ENCODE results near the gene TSPAN18. TPM values are rescaled to one million over a fixed set of nuclear protein-coding genes. Genes with fewer than 3 reads are reported as not detected.
A peak's percentile ranks its signal among the peaks of the same experiment; 100 is the strongest.

Gene TSPAN18
- total and polyA plus RNA-seq, 2 of the 8 experiments (the other 6 are each of a cell fraction or from before 2014, with no cell fraction given) = 5.2 to 10.2 TPM

GRCh38 chr11:44955015-44955738 lies 228.4 kb downstream of the TSPAN18 start:
- Histone ChIP-seq H4K8ac (ENCODE audit: extremely low read depth, insufficient read depth, low read length) (no peak overlapping the region), H4K20me1 (replicated peaks in 1 of 2; ENCODE audit: control insufficient read depth in 1 of 2, insufficient read depth in 2 of 2, low read length in 2 of 2) (no peaks in the 10 kb centered on the region), H3K56ac (replicated peaks; ENCODE audit: insufficient read length, low read depth, low read length) (no peak overlapping the region), H3K79me2 (ENCODE audit: control insufficient read depth in 1 of 2, insufficient read depth in 2 of 2, low read length in 2 of 2) (no peaks in the 10 kb centered on the region), H3K23me2 (ENCODE audit: low read depth, low read length) (peaks cover 1% of the 10 kb centered on the region; the same call in 1 of the 2 replicates), H2AFZ (ENCODE audit: low read length) (no peak overlapping the region), H2AK5ac (ENCODE audit: low read depth, low read length) (0 out of 2 replicates have a peak overlapping the region, but pooled peaks have one; percentile 2), H4K5ac (ENCODE audit: insufficient read length, low read depth, low read length) (no peak overlapping the region), H3K27ac (ENCODE audit: low read depth, low read length) (no peak overlapping the region), H3K9ac (replicated peaks in 1 of 4; ENCODE audit: extremely low read depth in 1 of 4, low read depth in 3 of 4, low read length in 3 of 4) (no peak overlapping the region), H2BK120ac (replicated peaks; ENCODE audit: low read depth, low read length) (no peak overlapping the region), H3K36me3 (ENCODE audit: control insufficient read depth in 2 of 4, insufficient read depth in 4 of 4, low read length in 3 of 4) (no peaks in the 10 kb centered on the region), H3K23ac (ENCODE audit: insufficient read length) (no peak overlapping the region), H3K14ac (ENCODE audit: insufficient read length) (no peak overlapping the region), H3K79me1 (ENCODE audit: low read depth, low read length) (no peaks in the 10 kb centered on the region; the same call in 1 of the 2 replicates), H3K9me3 (ENCODE audit: insufficient read depth in 2 of 2, low read depth in 1 of 2, low read length in 1 of 2) (no peaks in the 10 kb centered on the region), H4K91ac (replicated peaks; ENCODE audit: insufficient read length, low read length) (peak overlapping the region; percentile 54), H2BK5ac (ENCODE audit: low read depth, low read length) (peak overlapping the region; percentile 80; the same call in 1 of the 2 replicates), H3K4me1 (replicated peaks in 1 of 4; ENCODE audit: control insufficient read depth in 3 of 4, insufficient read depth in 4 of 4, low read length in 3 of 4) (peaks cover 18 to 60% (median 35%) of the 10 kb centered on the region in 4 experiments), H3K4me3 (ENCODE audit: extremely low read depth in 1 of 4, insufficient read depth in 2 of 4, low read depth in 3 of 4, low read length in 4 of 4) (no peak overlapping the region), H2BK20ac (ENCODE audit: low read length) (peak overlapping the region; percentile 40; the same call in 1 of the 2 replicates), H3K4me2 (ENCODE audit: insufficient read depth in 1 of 2, low read depth in 2 of 2, low read length in 2 of 2) (no peak overlapping the region), H2BK15ac (ENCODE audit: low read length) (peak overlapping the region; percentile 46; the same call in 1 of the 2 replicates), H3K18ac (ENCODE audit: extremely low read depth, low read length) (peak overlapping the region; percentile 27; the same call in 1 of the 2 replicates), H2BK12ac (ENCODE audit: low read depth, low read length) (peak overlapping the region; percentile 85; the same call in 1 of the 2 replicates), H3K4ac (replicated peaks; ENCODE audit: insufficient read length, low read depth, low read length) (no peak overlapping the region), H3K27me3 (replicated peaks in 1 of 4; ENCODE audit: control insufficient read depth in 3 of 4, extremely low read depth in 1 of 4, insufficient read depth in 3 of 4, low read length in 3 of 4) (peaks cover 0 to 2% (median 0%) of the 10 kb centered on the region in 4 experiments; a peak in 3 of 7 replicates)
- DNase-seq (ENCODE audit: low read depth in 1 of 2, low spot score in 2 of 2) (no peak), FAIRE-seq (no peak)
- ChIA-PET CTCF (ENCODE audit: partially characterized antibody) (interaction anchor here (0.6 to 38.2 kb wide), 7 partner anchors 18 to 1794 kb away, joined by 3 to 731 read pairs (median 5); no protein-coding TSS in a partner anchor), POLR2A (ENCODE audit: partially characterized antibody) (interaction anchor here (0.9 to 1.9 kb wide), 4 partner anchors 9 to 24 kb away, joined by 3 to 4 read pairs (median 3); no protein-coding TSS in a partner anchor)
- WGBS, 2 experiments (ENCODE audit: extremely low coverage in 1 of 2, insufficient coverage in 1 of 2, insufficient read length in 1 of 2, insufficient replicate concordance in 2 of 2, low coverage in 1 of 2, low lambda C conversion rate in 2 of 2, missing lambda C conversion rate in 1 of 2) = 66% methylated on average over 5 of the region's 5 CpGs; no CpG with 5 or more reads in 1 of the 2 experiments
- TF ChIP-seq BACH1 (IDR thresholded peaks at IDR 0.05; ENCODE audit: low read length) = no peak
- no peak for TF ChIP-seq CREB1 (IDR thresholded peaks at IDR 0.05)
- no peak for TF ChIP-seq PHF8 (conservative IDR thresholded peaks at IDR 0.05; ENCODE audit: low read depth, low read length)
- no peak for TF ChIP-seq GABPA (IDR thresholded peaks at IDR 0.05; ENCODE audit: borderline replicate concordance, insufficient read depth, low read length)
- no peak for TF ChIP-seq BCL11A (IDR thresholded peaks at IDR 0.05; ENCODE audit: low read depth in 2 of 2, low read length in 2 of 2)
- TF ChIP-seq SAP30 (IDR thresholded peaks at IDR 0.05; ENCODE audit: insufficient read depth, insufficient replicate concordance, low read length) = no peak
- no peak for TF ChIP-seq SIRT6 (IDR thresholded peaks at IDR 0.05; ENCODE audit: low read length)
- no peak for TF ChIP-seq RXRA (IDR thresholded peaks at IDR 0.05; ENCODE audit: insufficient read depth, low read depth, low read length)
- TF ChIP-seq MAX (IDR thresholded peaks at IDR 0.05) = no peak
- no peak for TF ChIP-seq POU5F1 (IDR thresholded peaks at IDR 0.05; ENCODE audit: low read depth, low read length)
